HEK293 (cell line): ENCODE measurements around the gene CD99L2.
A peak's percentile ranks its signal among the peaks of the same experiment; 100 is the strongest.

ENCODE experiments used
- CTCF ChIA-PET: fragments of 350-600 bp; formaldehyde crosslinking; extraction: SDS; loops from one replicate; lab custom pipeline; 2021; ENCODE audit warnings: antibody characterized with exemption; lab: Yijun Ruan, JAX
- POLR2A ChIA-PET: fragments of 300-600 bp; formaldehyde crosslinking; extraction: SDS; loops from one replicate; lab custom pipeline; 2020; ENCODE audit warnings: antibody characterized with exemption, inconsistent platforms; lab: Yijun Ruan, JAX
- H3K27ac ChIP-seq: fragments of 200-500 bp; sonication (Bioruptor generic); 2 replicates; pipeline ENCODE4 v1.5.1; 2014; ENCODE audit warnings: low read depth, low read length, control low read depth, inconsistent platforms; ENCODE audit errors: extremely low read depth
- H3K36me3 ChIP-seq, 2 experiments: fragments of 200-500 bp in 1 of 2; sonication (Bioruptor generic) in 1 of 2; 1 replicate in 1 of 2; 2 replicates in 1 of 2; pipeline ENCODE4 v1.5.1; 2014 to 2017; ENCODE audit warnings: inconsistent platforms in 2 of 2, low read length in 2 of 2; ENCODE audit not compliant: control insufficient read depth in 2 of 2, insufficient read depth in 1 of 2
- H3K4me1 ChIP-seq: fragments of 200-500 bp; sonication (Bioruptor generic); 2 replicates; pipeline ENCODE4 v1.5.1; 2014; ENCODE audit warnings: mild to moderate bottlenecking, low read length, inconsistent platforms; ENCODE audit not compliant: control insufficient read depth, insufficient read depth
- H3K4me3 ChIP-seq: 2 replicates; pipeline ENCODE4 v1.5.1; 2011; ENCODE audit warnings: low read depth, mild to moderate bottlenecking, control low read depth, low read length, moderate library complexity
- H3K9me3 ChIP-seq: fragments of 200-500 bp; sonication (Bioruptor generic); 2 replicates; pipeline ENCODE4 v1.5.1; 2014; ENCODE audit warnings: low read depth, low read length, inconsistent platforms; ENCODE audit not compliant: control insufficient read depth, insufficient read depth
- BCL6B ChIP-seq: fragments of 450-650 bp; formaldehyde crosslinking; IDR thresholded peaks from 2 replicates; pipeline ENCODE4 v1.5.1; 2017; ENCODE audit warnings: missing biosample characterization, missing genetic modification characterization
- GLIS2 ChIP-seq: fragments of 450-650 bp; formaldehyde crosslinking; IDR thresholded peaks from 2 replicates; pipeline ENCODE4 v1.5.1; 2016; ENCODE audit warnings: missing biosample characterization, missing genetic modification characterization
- HOXC10 ChIP-seq: sonication (generic); formaldehyde crosslinking; IDR thresholded peaks from 2 replicates; pipeline ENCODE4 v1.8.1; 2023; ENCODE audit warnings: mild to moderate bottlenecking, missing genetic modification reagents
- MEIS1 ChIP-seq: sonication (generic); formaldehyde crosslinking; IDR thresholded peaks from 2 replicates; pipeline ENCODE4 v1.8.1; 2022; ENCODE audit warnings: missing genetic modification reagents, mild to moderate bottlenecking, borderline replicate concordance
- MYNN ChIP-seq: fragments of 450-650 bp; formaldehyde crosslinking; IDR thresholded peaks from 2 replicates; pipeline ENCODE4 v1.5.1; 2016; ENCODE audit warnings: missing biosample characterization, missing genetic modification characterization, borderline replicate concordance
- RBAK ChIP-seq: fragments of 450-650 bp; formaldehyde crosslinking; IDR thresholded peaks from 2 replicates; pipeline ENCODE4 v1.5.1; 2016; ENCODE audit warnings: missing biosample characterization, missing genetic modification characterization
- ZBTB17 ChIP-seq: fragments of 450-650 bp; formaldehyde crosslinking; IDR thresholded peaks from 2 replicates; pipeline ENCODE4 v1.5.1; 2016; ENCODE audit warnings: missing biosample characterization, missing genetic modification characterization
- ZNF146 ChIP-seq: fragments of 450-650 bp; formaldehyde crosslinking; IDR thresholded peaks from 2 replicates; pipeline ENCODE4 v1.5.1; 2016; ENCODE audit warnings: missing biosample characterization, missing genetic modification characterization
- ZNF18 ChIP-seq: fragments of 450-650 bp; formaldehyde crosslinking; IDR thresholded peaks from 2 replicates; pipeline ENCODE4 v1.5.1; 2016; ENCODE audit warnings: missing biosample characterization, missing genetic modification characterization
- ZNF211 ChIP-seq: fragments of 450-650 bp; formaldehyde crosslinking; IDR thresholded peaks from 2 replicates; pipeline ENCODE4 v1.5.1; 2016; ENCODE audit warnings: low read depth, missing biosample characterization, missing genetic modification characterization
- ZNF341 ChIP-seq: fragments of 450-650 bp; formaldehyde crosslinking; IDR thresholded peaks from 2 replicates; pipeline ENCODE4; 2016; ENCODE audit warnings: low read depth, missing biosample characterization, missing genetic modification characterization
- ZNF416 ChIP-seq: fragments of 450-650 bp; formaldehyde crosslinking; IDR thresholded peaks from 2 replicates; pipeline ENCODE4 v1.5.1; 2016; ENCODE audit warnings: missing biosample characterization, missing genetic modification characterization
- ZNF423 ChIP-seq: fragments of 450-650 bp; formaldehyde crosslinking; IDR thresholded peaks from 2 replicates; pipeline ENCODE4 v1.5.1; 2016; ENCODE audit warnings: missing biosample characterization, missing genetic modification characterization
- ZNF514 ChIP-seq: fragments of 450-650 bp; formaldehyde crosslinking; IDR thresholded peaks from 2 replicates; pipeline ENCODE4 v1.5.1; 2016; ENCODE audit warnings: missing biosample characterization, missing genetic modification characterization
- ZNF548 ChIP-seq: fragments of 450-650 bp; formaldehyde crosslinking; IDR thresholded peaks from 2 replicates; pipeline ENCODE4 v1.5.1; 2016; ENCODE audit warnings: missing biosample characterization, missing genetic modification characterization
- ZNF776 ChIP-seq: fragments of 450-650 bp; formaldehyde crosslinking; IDR thresholded peaks from 2 replicates; pipeline ENCODE4 v1.5.0; 2017; ENCODE audit warnings: missing biosample characterization, missing genetic modification characterization, borderline replicate concordance

CD99L2 gene

GRCh38 chrX:150870487-150871340, 27.8 kb downstream of the CD99L2 start:
- POLR2A ChIA-PET = no interaction called here

GRCh38 chrX:150870029-150870428, 28.4 kb downstream of the CD99L2 start:
- CTCF ChIA-PET = no interaction called here

More at GRCh38 chrX:150870487-150871340, 27.8 kb downstream of the CD99L2 start:
- Histone ChIP-seq H3K4me1 (no peaks in the 10 kb centered on the region), H3K4me3 (no peak overlapping the region), H3K9me3 (no peaks in the 10 kb centered on the region), H3K36me3 (no peaks in the 10 kb centered on the region; a peak in 1 of 3 replicates), H3K27ac (no peak overlapping the region)
- TF ChIP-seq MYNN = no peak
- TF ChIP-seq MEIS1 (CRISPR knock-in tag) = no peak
- TF ChIP-seq ZNF423 (tag by site-specific recombination) = no peak
- no peak for TF ChIP-seq ZNF548 (tag by site-specific recombination)
- TF ChIP-seq RBAK (tag by site-specific recombination) = no peak
- TF ChIP-seq ZNF514 = no peak
- TF ChIP-seq ZBTB17 (tag by site-specific recombination) = no peak
- TF ChIP-seq ZNF416 (tag by site-specific recombination) = no peak
- no peak for TF ChIP-seq HOXC10
- no peak for TF ChIP-seq ZNF18
- CTCF ChIA-PET = no interaction called here

GRCh38 chrX:150869450-150869849, 29.0 kb downstream of the CD99L2 start:
- TF ChIP-seq BCL6B (tag by site-specific recombination) = no peak
- Histone ChIP-seq H3K36me3 (peaks cover 0 to under 1% of the 10 kb centered on the region in 2 experiments; a peak in 2 of 3 replicates), H3K4me1 (no peaks in the 10 kb centered on the region), H3K9me3 (no peaks in the 10 kb centered on the region), H3K4me3 (no peak overlapping the region), H3K27ac (no peak overlapping the region)
- ChIA-PET CTCF (no interaction called here), POLR2A (interaction anchor here (0.6 kb wide), 1 partner anchor 31 kb away, joined by 3 read pairs; no protein-coding TSS in a partner anchor)

More at GRCh38 chrX:150870029-150870428, 28.4 kb downstream of the CD99L2 start:
- H3K4me3 ChIP-seq = no peak overlapping the region
- POLR2A ChIA-PET = interaction anchor here (0.6 kb wide), 1 partner anchor 32 kb away, joined by 3 read pairs; no protein-coding TSS in a partner anchor
- H3K27ac ChIP-seq = no peak overlapping the region
- TF ChIP-seq ZNF146 (tag by site-specific recombination) = no peak
- TF ChIP-seq GLIS2 (tag by site-specific recombination) = no peak
- TF ChIP-seq ZNF776 (tag by site-specific recombination) = no peak
- TF ChIP-seq ZNF341 (tag by site-specific recombination) = 0 out of 2 replicates have a peak, but pooled peaks have one; percentile 3
- TF ChIP-seq ZNF211 = no peak
- TF ChIP-seq ZNF514 = no peak
- no peaks in the 10 kb centered on the region; a peak in 1 of 3 replicates for H3K36me3 ChIP-seq
- H3K4me1 ChIP-seq = no peaks in the 10 kb centered on the region
- no peaks in the 10 kb centered on the region for H3K9me3 ChIP-seq
